HepG2 (cell line): ENCODE data around the gene DGAT2. TPM values are rescaled to one million over a fixed set of nuclear protein-coding genes. Genes with fewer than 3 reads are reported as not detected.
A peak's percentile ranks its signal among the peaks of the same experiment; 100 is the strongest.

ENCODE experiments used
- ARNTL ChIP-seq: sonication (generic); formaldehyde crosslinking; IDR thresholded peaks from 2 replicates; pipeline ENCODE4 v1.4.0; 2020; ENCODE audit warnings: mild to moderate bottlenecking, missing genetic modification reagents
- ATF6 ChIP-seq: sonication (generic); formaldehyde crosslinking; conservative IDR thresholded peaks from 2 replicates; pipeline ENCODE4 v1.4.0; 2020; ENCODE audit warnings: missing genetic modification reagents
- BORCS8-MEF2B ChIP-seq: sonication (generic); formaldehyde crosslinking; IDR thresholded peaks from 2 replicates; pipeline ENCODE4 v1.8.0; 2022; ENCODE audit warnings: mild to moderate bottlenecking, missing genetic modification reagents
- GZF1 ChIP-seq: sonication (generic); formaldehyde crosslinking; IDR thresholded peaks from 2 replicates; pipeline ENCODE4 v1.5.1; 2020; ENCODE audit warnings: mild to moderate bottlenecking, missing genetic modification reagents
- NCOA2 ChIP-seq: sonication (generic); formaldehyde crosslinking; IDR thresholded peaks from 2 replicates; pipeline ENCODE4 v1.8.0; 2022; ENCODE audit warnings: inconsistent platforms
- NR2C2 ChIP-seq: sonication (generic); formaldehyde crosslinking; IDR thresholded peaks from 2 replicates; pipeline ENCODE4 v1.4.0; 2020; ENCODE audit warnings: missing genetic modification reagents, mild to moderate bottlenecking, moderate library complexity, borderline replicate concordance
- NR2F1 ChIP-seq, 2 experiments: fragments of 450-650 bp in 1 of 2; formaldehyde crosslinking in 1 of 2; IDR thresholded peaks; 2 replicates each; pipeline versions ENCODE4 v1.5.0 to v1.6.1; 2016 to 2020; ENCODE audit warnings: mild to moderate bottlenecking in 1 of 2, missing compliant biosample characterization in 1 of 2, missing genetic modification reagents in 1 of 2, moderate library complexity in 1 of 2
- NR3C1 ChIP-seq: sonication (generic); formaldehyde crosslinking; IDR thresholded peaks from 2 replicates; pipeline ENCODE4 v1.4.0; 2020; ENCODE audit warnings: missing genetic modification reagents
- RBM22 ChIP-seq: fragments of 200-400 bp; formaldehyde crosslinking; optimal IDR thresholded peaks from 2 replicates; pipeline ENCODE3; 2017; ENCODE audit warnings: mild to moderate bottlenecking, low read length, moderate library complexity
- RNF2 ChIP-seq: fragments of 450-650 bp; conservative IDR thresholded peaks from 2 replicates; pipeline ENCODE4 v1.6.1; 2016; ENCODE audit warnings: low read depth
- SNAPC5 ChIP-seq: sonication (generic); formaldehyde crosslinking; IDR thresholded peaks from 2 replicates; pipeline ENCODE4 v1.8.1; 2023; ENCODE audit warnings: mild to moderate bottlenecking, missing genetic modification reagents, borderline replicate concordance
- SP5 ChIP-seq: IDR thresholded peaks from 2 replicates; pipeline ENCODE4 v1.6.1; 2016; ENCODE audit warnings: low read depth, borderline replicate concordance
- THAP8 ChIP-seq: sonication (generic); formaldehyde crosslinking; IDR thresholded peaks from 2 replicates; pipeline ENCODE4 v1.5.1; 2020; ENCODE audit warnings: missing genetic modification reagents, mild to moderate bottlenecking, borderline replicate concordance
- TSC22D2 ChIP-seq: sonication (generic); formaldehyde crosslinking; IDR thresholded peaks from 2 replicates; pipeline ENCODE4 v1.5.1; 2020; ENCODE audit warnings: missing genetic modification reagents, mild to moderate bottlenecking, borderline replicate concordance
- ZFP1 ChIP-seq: IDR thresholded peaks from 2 replicates; pipeline ENCODE4 v1.6.1; 2016
- ZKSCAN1 ChIP-seq: fragments of 150-350 bp; IDR thresholded peaks from 2 replicates; pipeline ENCODE4 v1.6.1; 2014; ENCODE audit warnings: low read length
- ZNF10 ChIP-seq: sonication (generic); formaldehyde crosslinking; IDR thresholded peaks from 2 replicates; pipeline ENCODE4 v1.4.0; 2020; ENCODE audit warnings: mild to moderate bottlenecking, low read depth, missing genetic modification reagents, borderline replicate concordance
- ZNF292 ChIP-seq: sonication (generic); formaldehyde crosslinking; IDR thresholded peaks from 2 replicates; pipeline ENCODE4 v1.8.1; 2022; ENCODE audit warnings: mild to moderate bottlenecking, low read depth, missing genetic modification reagents, borderline replicate concordance
- ZNF609 ChIP-seq: sonication (generic); formaldehyde crosslinking; IDR thresholded peaks from 2 replicates; pipeline ENCODE4 v1.4.0; 2020; ENCODE audit warnings: mild to moderate bottlenecking, missing genetic modification reagents, borderline replicate concordance
- ZNF614 ChIP-seq: IDR thresholded peaks from 2 replicates; pipeline ENCODE4 v1.6.1; 2018; ENCODE audit warnings: missing biosample characterization, missing genetic modification reagents, inconsistent platforms, borderline replicate concordance
- ZNF713 ChIP-seq: sonication (generic); formaldehyde crosslinking; IDR thresholded peaks from 2 replicates; pipeline ENCODE4 v1.4.0; 2020; ENCODE audit warnings: mild to moderate bottlenecking, missing genetic modification reagents
- ZSCAN5A ChIP-seq: sonication (generic); formaldehyde crosslinking; IDR thresholded peaks from 2 replicates; pipeline ENCODE4 v1.8.0; 2022; ENCODE audit warnings: mild to moderate bottlenecking, missing genetic modification reagents, borderline replicate concordance
- polyA plus RNA-seq, 8 experiments: library from polyadenylated mRNA; depleted of rRNA in 3 of 8; stranded (reverse) in 7 of 8; unstranded in 1 of 8; fragments of >200 nt; fragmentation: Illumina TruSeq in 4 of 8; extraction: Trizol in 4 of 8; gene quantifications; 2 replicates each; pipeline versions ENCODE4 v1.2.1 to v1.2.3, GENCODE V29; 2011 to 2016; ENCODE audit warnings: low read depth in 4 of 8, missing spikeins in 1 of 8, mixed read lengths in 1 of 8; ENCODE audit not compliant: insufficient read depth in 1 of 8
- total RNA-seq, 5 experiments: library from RNA; depleted of rRNA; stranded (reverse); fragments of >200 nt; fragmentation: Illumina TruSeq; extraction: Trizol; gene quantifications; 2 replicates each; pipeline ENCODE4 v1.2.3, GENCODE V29; 2016; ENCODE audit warnings: low read depth in 1 of 5

DGAT2 gene
- total and polyA plus RNA-seq, 2 of the 13 experiments (the other 11 are each of a cell fraction or from before 2014, with no cell fraction given), result 39.0 to 65.6 TPM

GRCh38 chr11:75812542-75813040 is 44.0 kb downstream of the DGAT2 start (continued):
- TF ChIP-seq ZNF10 (CRISPR knock-in tag) (no peak), ZSCAN5A (CRISPR knock-in tag) (no peak), TSC22D2 (CRISPR knock-in tag) (0 out of 2 replicates have a peak, but pooled peaks have one; percentile 43), ATF6 (no peak), GZF1 (no peak), NR3C1 (CRISPR knock-in tag) (no peak), BORCS8-MEF2B (CRISPR knock-in tag) (no peak), THAP8 (CRISPR knock-in tag) (no peak), NR2F1 (CRISPR knock-in tag; IDR thresholded peaks at IDR 0.05) (no peak), SNAPC5 (CRISPR knock-in tag) (no peak), ARNTL (CRISPR knock-in tag) (no peak), SP5 (CRISPR knock-in tag) (no peak), NR2C2 (CRISPR knock-in tag) (no peak), ZKSCAN1 (no peak), ZFP1 (CRISPR knock-in tag) (peak; percentile 23; the same call in 1 of the 2 replicates), ZNF609 (CRISPR knock-in tag) (no peak), RNF2 (no peak), NCOA2 (CRISPR knock-in tag) (no peak), ZNF713 (CRISPR knock-in tag) (no peak), ZNF614 (CRISPR knock-in tag) (peak; percentile 57; the same call in 1 of the 2 replicates), ZNF292 (CRISPR knock-in tag) (peak; percentile 52; the same call in 1 of the 2 replicates), RBM22 (no peak)
